HUDEP-2 (cell line): ENCODE measurements around the gene GNG3.
"Not testable (repeated sequence)": the region's sequence is repeated elsewhere in the genome, so short reads cannot be mapped to it uniquely, and the experiment has no call there.

Source experiments
- DNase-seq, 76 experiments: peaks; one replicate each; lab custom pipeline; 2025; ENCODE audit not compliant: unreplicated experiment in 76 of 76; lab: John Stamatoyannopoulos, UW

GNG3 gene

GRCh38 chr11:62687508-62688396 is 19.7 kb upstream of the GNG3 start:
- DNase-seq, result no peak

DNA sequence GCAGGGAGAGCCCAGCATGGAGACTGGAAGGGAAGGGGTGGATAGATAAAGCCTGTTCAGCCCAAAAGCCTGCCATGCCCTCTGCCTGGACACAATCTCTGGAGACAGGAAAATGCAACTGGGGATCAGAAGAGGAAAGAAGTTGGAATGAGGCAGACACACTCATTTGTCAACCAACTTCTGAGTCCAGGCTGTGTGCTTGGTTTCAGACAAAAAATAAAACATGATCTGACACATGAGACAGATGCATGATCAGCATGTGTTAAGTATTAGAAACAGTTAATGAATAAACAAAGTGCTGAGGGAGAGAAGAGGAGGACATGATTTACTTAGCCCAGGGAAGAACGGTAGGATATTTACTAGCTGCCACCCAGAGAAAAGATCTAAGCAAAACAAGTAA is 19.0 kb upstream of the GNG3 start:
- DNase-seq, result no peak

- no peak for DNase-seq
These were observed 17.9 kb upstream of the GNG3 start, which contains the start of gene LRRN4CL for GRCh38 chr11:62689421-62690183. LRRN4CL (minus strand) TSS chr11:62689530; CDS start chr11:62688508, 1,022 bp downstream.

- DNase-seq, result not testable (repeated sequence)
These were observed 13.9 kb upstream of the GNG3 start for GRCh38 chr11:62693624-62694023.

DNA sequence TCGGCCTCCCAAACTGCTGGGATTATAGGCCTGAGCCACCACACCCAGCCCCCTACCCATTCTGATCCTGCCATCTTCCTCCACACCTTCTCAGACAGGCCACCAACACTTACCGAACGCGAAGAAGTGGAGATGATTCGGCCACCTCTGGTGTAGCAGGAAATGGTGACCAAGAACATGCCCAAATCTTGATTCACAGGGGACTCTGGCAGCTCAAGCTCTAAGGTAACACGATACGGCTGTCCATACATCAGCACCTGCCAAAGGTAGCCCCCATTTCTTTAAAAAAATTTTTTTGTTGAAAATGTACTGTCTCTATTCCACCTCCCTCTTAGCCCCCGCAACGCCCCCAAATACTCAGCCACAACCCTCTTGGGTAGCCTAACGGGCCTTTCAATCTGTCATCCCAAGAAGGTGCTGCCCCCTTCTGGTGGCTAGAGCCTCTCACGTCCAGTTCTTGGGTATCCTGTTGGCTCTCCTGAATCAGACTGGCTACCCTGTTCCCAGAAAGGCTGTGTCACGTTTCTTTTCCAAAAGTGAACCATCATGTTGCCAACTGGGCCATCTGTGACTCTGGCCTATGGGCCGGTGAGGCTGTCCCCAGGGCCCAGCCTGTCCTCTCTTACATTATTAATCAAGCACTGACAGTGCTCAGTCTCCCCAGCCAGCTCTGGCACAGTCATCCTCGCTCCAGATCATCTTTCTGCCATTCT is 12.9 kb upstream of the GNG3 start:
- DNase-seq, result peak in 69 of 76 experiments; percentile 9 to 77 (median 62)

DNA sequence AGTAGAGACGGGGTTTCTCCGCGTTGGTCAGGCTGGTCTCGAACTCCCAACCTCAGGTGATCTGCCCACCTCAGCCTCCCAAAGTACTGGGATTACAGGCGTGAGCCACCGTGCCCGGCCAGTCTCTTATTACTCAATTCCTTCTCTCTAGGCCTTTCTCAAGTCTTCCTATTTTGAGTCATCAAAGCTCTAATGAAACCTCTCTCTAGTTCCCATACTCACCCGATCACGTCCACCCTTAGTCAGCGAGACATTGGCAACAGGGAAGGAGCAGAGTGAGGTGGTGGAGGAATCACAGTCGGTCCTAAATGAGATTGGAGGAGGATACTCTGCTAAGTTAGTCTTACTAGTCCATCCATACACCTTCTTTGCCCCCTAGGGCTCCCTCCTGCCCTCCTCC is 5.2 kb upstream of the GNG3 start:
- no peak for DNase-seq

DNA sequence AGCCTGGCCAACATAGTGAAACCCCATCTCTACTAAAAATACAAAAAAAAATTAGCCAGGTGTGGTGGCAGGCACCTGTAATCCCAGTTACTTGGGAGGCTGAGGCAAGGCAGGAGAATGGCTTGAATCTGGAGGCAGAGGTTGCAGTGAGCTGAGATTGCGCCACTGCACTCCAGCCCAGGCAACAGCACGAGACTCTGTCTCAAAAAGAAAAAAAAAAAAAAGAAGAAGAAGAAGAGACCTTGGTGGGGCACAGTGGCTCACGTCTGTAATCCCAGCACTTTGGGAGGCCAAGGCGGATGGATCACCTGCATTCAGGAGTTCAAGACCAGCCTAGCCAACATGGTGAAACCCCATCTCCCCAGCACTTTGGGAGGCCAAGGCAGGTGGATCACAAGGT is 3.6 kb upstream of the GNG3 start:
- not testable (repeated sequence) for DNase-seq

GRCh38 chr11:62705413-62705812 is 2.1 kb upstream of the GNG3 start:
- peak in 11 of 76 experiments; percentile 8 to 57 (median 27) for DNase-seq

GRCh38 chr11:62705880-62706849 is 1.3 kb upstream of the GNG3 start:
- DNase-seq, result peak in 75 of 76 experiments; percentile 35 to 95 (median 88)

DNA sequence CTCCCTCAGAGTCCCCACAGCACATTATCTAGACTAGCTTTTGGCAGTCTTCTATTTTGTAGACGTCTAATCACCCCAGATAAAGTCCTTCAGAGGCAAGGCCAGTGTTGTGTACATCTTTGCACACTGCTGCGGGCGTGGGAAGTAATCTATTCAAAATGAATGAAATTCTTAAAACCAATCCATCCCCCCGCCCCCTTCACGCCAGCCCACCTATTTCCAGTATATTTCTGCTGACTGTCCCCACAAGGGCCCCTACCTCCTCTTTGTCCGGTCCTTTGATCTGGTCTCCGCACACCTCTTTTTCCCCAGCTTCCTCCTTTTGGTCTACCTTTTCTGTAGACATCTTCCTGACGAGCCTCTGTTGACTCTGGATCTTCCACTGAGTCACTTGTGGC is 627 bp upstream of the GNG3 start:
- DNase-seq, result peak in 4 of 76 experiments; percentile 22 to 51 (median 35)

- DNase-seq, result peak in 49 of 76 experiments; percentile 5 to 57 (median 30)
These were observed 916 bp downstream of the GNG3 start for GRCh38 chr11:62708392-62708791.

- peak in 9 of 76 experiments; percentile 11 to 63 (median 35) for DNase-seq
These were observed 1.3 kb downstream of the GNG3 start for GRCh38 chr11:62708793-62709192.

DNA sequence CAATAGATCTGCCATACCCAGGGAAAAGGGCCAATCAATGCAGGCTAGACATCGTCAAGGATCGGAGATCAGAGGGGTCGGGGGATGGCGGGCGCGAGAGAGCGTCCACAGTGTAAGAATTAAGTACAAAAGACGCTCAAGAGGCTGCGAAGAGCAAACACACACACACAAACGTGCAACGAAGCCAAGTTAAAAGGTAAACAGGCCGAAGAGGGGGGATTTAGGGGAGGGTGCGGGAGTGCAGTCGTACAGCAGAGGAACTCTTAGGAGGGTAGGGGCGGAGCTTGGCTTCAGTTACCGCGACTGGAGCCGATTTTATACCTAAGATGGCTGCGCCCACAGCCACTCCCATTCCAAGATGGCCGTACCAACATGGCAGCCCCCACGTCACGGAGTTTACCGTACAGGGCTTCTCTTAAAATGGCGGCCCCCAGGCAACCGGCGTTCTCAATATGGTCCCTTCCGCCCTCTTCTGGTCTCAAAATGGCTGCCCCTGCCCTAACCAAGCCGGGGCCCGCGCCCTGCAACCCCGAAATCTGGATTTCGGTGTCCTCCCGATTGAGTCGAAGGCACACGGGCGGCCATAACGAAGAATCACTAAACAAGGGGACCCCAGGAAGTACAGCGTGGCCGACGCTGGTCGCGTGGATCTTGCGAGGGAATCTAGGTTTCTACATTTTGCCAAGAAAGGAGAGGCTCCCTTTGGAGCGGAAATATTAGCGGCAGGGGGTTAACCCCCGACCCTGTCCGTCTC is 1.9 kb downstream of the GNG3 start:
- peak in 75 of 76 experiments; percentile 71 to 97 (median 93) for DNase-seq

- peak in 13 of 76 experiments; percentile 3 to 70 (median 36) for DNase-seq
These were observed 2.5 kb downstream of the GNG3 start for GRCh38 chr11:62710001-62710345.

GRCh38 chr11:62712276-62712812 is 4.9 kb downstream of the GNG3 start:
- no peak for DNase-seq

DNA sequence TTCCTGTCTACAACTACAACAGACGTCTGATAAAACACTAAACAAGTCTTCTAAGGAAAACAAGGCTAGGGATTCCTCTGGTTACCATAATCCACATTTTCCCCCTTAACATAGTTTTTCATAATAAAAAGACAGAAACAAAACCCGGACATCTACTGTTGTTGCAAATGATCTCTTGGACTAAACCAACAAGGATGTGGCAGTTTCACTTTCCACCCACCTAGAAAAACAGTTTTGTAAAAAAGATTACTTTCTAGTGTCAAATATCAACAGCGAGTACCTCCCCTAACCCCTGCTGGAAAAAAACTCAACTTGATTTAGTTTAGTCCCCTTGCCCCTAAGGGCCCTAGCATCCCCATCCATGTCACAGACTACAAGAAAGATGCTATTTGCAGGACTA is 5.4 kb downstream of the GNG3 start:
- no peak for DNase-seq

DNA sequence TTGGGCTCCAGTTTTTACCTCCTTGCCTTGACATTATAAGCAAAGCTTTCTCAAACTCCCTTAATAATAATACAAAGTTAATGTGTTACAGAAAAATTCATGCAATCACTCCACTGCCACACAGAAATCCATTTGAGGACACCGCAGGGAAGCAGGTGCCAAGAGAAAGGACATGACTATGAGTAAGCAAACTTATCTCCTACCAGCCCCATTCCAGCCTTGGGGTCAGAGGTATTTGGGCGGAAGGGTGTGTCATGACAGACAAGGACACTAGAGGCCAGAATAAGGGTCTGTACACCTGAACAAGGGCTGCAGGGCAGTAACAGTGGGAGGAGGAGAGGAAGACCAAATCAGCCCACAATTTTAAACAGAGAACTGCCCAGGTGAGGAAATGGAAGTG is 5.9 kb downstream of the GNG3 start:
- peak in 22 of 76 experiments; percentile 4 to 42 (median 18) for DNase-seq
